CD14-positive monocyte (primary cell): ENCODE data around the gene C20orf204. TPM values are rescaled to one million over a fixed set of nuclear protein-coding genes. Genes with fewer than 3 reads are reported as not detected.

Experiments
- DNase-seq, 3 donors: peaks; one replicate each; pipeline ENCODE4 v3.0.0-alpha.2; 2011 to 2022
- H2AFZ ChIP-seq: 2 replicates; pipeline ENCODE4 v1.6.0; 2012; ENCODE audit warnings: mild to moderate bottlenecking, low read depth, low read length, inconsistent platforms; ENCODE audit not compliant: insufficient read depth, poor library complexity, severe bottlenecking
- H3K27ac ChIP-seq, 2 donors: 1 replicate in 1 of 2; 2 replicates in 1 of 2; pipeline ENCODE4 v1.5.1; 2012 to 2013; ENCODE audit warnings: low read length in 2 of 2, control low read depth in 1 of 2, inconsistent platforms in 1 of 2, low read depth in 1 of 2, mild to moderate bottlenecking in 1 of 2
- H3K27me3 ChIP-seq, 2 donors: one replicate each; pipeline versions ENCODE4 v1.6.0 to v1.6.1; 2011 to 2013; ENCODE audit warnings: low read length in 2 of 2; ENCODE audit not compliant: control insufficient read depth in 2 of 2, insufficient read depth in 2 of 2
- H3K36me3 ChIP-seq, 2 donors: replicated peaks in 1 of 2; 1 replicate in 1 of 2; 2 replicates in 1 of 2; pipeline versions ENCODE4 v1.5.1 to v1.6.1; 2012 to 2013; ENCODE audit warnings: low read length in 2 of 2, control low read depth in 1 of 2, inconsistent platforms in 1 of 2, mild to moderate bottlenecking in 1 of 2; ENCODE audit not compliant: insufficient read depth in 2 of 2, control insufficient read depth in 1 of 2
- H3K4me1 ChIP-seq, 2 donors: 1 replicate in 1 of 2; 2 replicates in 1 of 2; pipeline versions ENCODE4 v1.5.1 to v1.6.1; 2012 to 2013; ENCODE audit warnings: low read length in 2 of 2, control low read depth in 1 of 2, inconsistent platforms in 1 of 2, mild to moderate bottlenecking in 1 of 2, moderate library complexity in 1 of 2; ENCODE audit not compliant: insufficient read depth in 2 of 2, control insufficient read depth in 1 of 2
- H3K4me2 ChIP-seq: replicated peaks from 2 replicates; pipeline ENCODE3; 2012; ENCODE audit warnings: low read length, moderate library complexity, mild to moderate bottlenecking; ENCODE audit not compliant: poor library complexity, severe bottlenecking; ENCODE audit errors: extremely low read depth
- H3K4me3 ChIP-seq, 3 experiments: fragments of 200-600 bp in 1 of 3; sonication (generic) in 1 of 3; replicated peaks in 1 of 3; 1 replicate in 2 of 3; 2 replicates in 1 of 3; pipeline ENCODE4 v1.5.1; 2011 to 2013; ENCODE audit warnings: low read length in 3 of 3, mild to moderate bottlenecking in 3 of 3, control low read depth in 2 of 3, low read depth in 2 of 3, inconsistent platforms in 1 of 3, moderate library complexity in 1 of 3
- H3K79me2 ChIP-seq: 2 replicates; pipeline ENCODE4 v1.6.0; 2012; ENCODE audit warnings: mild to moderate bottlenecking, control low read depth, inconsistent platforms, low read length, moderate library complexity; ENCODE audit not compliant: insufficient read depth
- H3K9ac ChIP-seq: 2 replicates; pipeline ENCODE4 v1.6.0; 2017; ENCODE audit warnings: low read length, mild to moderate bottlenecking; ENCODE audit not compliant: insufficient read depth, poor library complexity, severe bottlenecking
- H3K9me3 ChIP-seq, 2 donors: replicated peaks in 1 of 2; 1 replicate in 1 of 2; 2 replicates in 1 of 2; pipeline versions ENCODE4 v1.5.1 to v1.6.1; 2012 to 2013; ENCODE audit warnings: low read length in 2 of 2, control low read depth in 1 of 2; ENCODE audit not compliant: control insufficient read depth in 1 of 2, insufficient read depth in 1 of 2
- H4K20me1 ChIP-seq: 2 replicates; pipeline ENCODE4 v1.6.0; 2012; ENCODE audit warnings: mild to moderate bottlenecking, low read length, control low read depth, moderate library complexity; ENCODE audit not compliant: insufficient read depth
- H3K27ac Mint-ChIP-seq, 7 donors: one replicate each; pipeline ENCODE4 v1.8.0; 2020; ENCODE audit warnings: mild to moderate bottlenecking in 7 of 7, mixed read lengths in 7 of 7, moderate library complexity in 6 of 7, inconsistent platforms in 2 of 7
- H3K27me3 Mint-ChIP-seq, 3 donors: one replicate each; pipeline ENCODE4 v1.8.0; 2021 to 2022; ENCODE audit warnings: low read depth in 3 of 3, mild to moderate bottlenecking in 3 of 3, mixed read lengths in 3 of 3, moderate library complexity in 3 of 3, inconsistent platforms in 1 of 3
- H3K36me3 Mint-ChIP-seq, 2 donors: one replicate each; pipeline ENCODE4 v1.8.0; 2020; ENCODE audit warnings: mixed read lengths in 2 of 2, inconsistent platforms in 1 of 2, mild to moderate bottlenecking in 1 of 2
- H3K4me1 Mint-ChIP-seq: one replicate; pipeline ENCODE4 v1.8.0; 2020; ENCODE audit warnings: mild to moderate bottlenecking, mixed read lengths
- H3K4me3 Mint-ChIP-seq, 2 donors: one replicate each; pipeline ENCODE4 v1.8.0; 2020; ENCODE audit warnings: mild to moderate bottlenecking in 2 of 2, mixed read lengths in 2 of 2, moderate library complexity in 1 of 2
- H3K9me3 Mint-ChIP-seq, 7 donors: one replicate each; pipeline ENCODE4 v1.8.0; 2020 to 2022; ENCODE audit warnings: mixed read lengths in 7 of 7, mild to moderate bottlenecking in 6 of 7, moderate library complexity in 6 of 7, inconsistent platforms in 2 of 7
- WGBS: methylation state at CpG from one replicate; pipeline ENCODE4 v1.1.5; 2013; ENCODE audit warnings: missing lambda C conversion rate; ENCODE audit not compliant: insufficient coverage; 5-methylcytosine and 5-hydroxymethylcytosine counted together
- intact Hi-C, 2 donors: fragments of 100-400 bp; cut with micrococcal nuclease; formaldehyde crosslinking; loops; one replicate each; pipeline versions ENCODE4 v1.15.0 to v1.15.1; 2023
- polyA plus RNA-seq, 3 donors: library from polyadenylated mRNA; depleted of rRNA in 1 of 3; unstranded in 2 of 3; stranded (reverse) in 1 of 3; fragments of 300-500 nt in 2 of 3; fragments of >200 nt in 1 of 3; fragmentation: Illumina TruSeq in 2 of 3; gene quantifications; 1 replicate in 2 of 3; 2 replicates in 1 of 3; pipeline ENCODE4 v1.2.3, GENCODE V29; 2012 to 2021
- TF ChIP-seq, protein P1 (sequence below): fragments of 200-600 bp; IDR thresholded peaks from one replicate; pipeline ENCODE4 v1.8.0; 2022; ENCODE audit warnings: antibody characterized with exemption, mild to moderate bottlenecking

C20orf204 gene
- polyA plus RNA-seq, 3 donors: 0.20 TPM; not detected in 2

DNA sequence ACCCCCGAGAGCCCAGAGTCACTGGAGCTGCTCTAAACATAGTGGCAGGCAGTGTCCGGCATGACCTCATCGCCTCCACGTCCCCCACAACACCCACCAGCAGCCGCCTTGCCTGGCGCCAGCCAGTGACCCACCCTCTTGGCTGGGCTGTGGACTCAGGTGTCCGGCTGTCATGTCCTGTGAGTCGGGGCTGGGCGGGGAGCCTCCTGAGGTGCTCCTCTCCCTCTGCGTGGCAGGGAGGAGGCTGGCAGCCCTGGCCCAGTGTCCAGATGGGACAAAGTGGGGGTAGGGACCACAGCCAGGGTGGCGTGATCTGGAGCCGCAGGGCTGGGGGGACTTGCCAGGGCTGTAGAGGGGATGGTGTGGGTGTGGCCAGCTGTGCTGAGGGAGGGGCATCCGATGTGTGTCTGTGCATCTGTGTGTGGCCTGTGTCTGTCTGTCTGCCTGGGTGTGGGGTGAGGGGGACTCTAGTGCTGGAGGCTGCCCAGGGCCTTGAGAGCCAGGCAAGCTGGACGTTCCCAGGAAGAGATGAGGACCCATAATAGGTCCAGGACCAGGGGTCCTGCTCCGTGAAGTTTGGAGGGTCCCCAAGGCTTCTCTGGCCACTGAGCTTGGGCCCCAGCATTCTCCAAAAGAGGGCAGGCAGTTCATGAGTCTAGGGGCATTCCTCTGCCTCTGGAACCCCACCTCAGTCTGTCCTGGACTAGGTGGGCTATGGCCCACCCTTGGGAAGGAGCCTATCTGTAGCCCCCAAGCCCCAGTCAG, 15.8 kb downstream of the C20orf204 start:
- no peak overlapping the region for H3K27ac Mint-ChIP-seq
- Histone ChIP-seq H3K9me3 (peaks cover 0 to 14% of the 10 kb centered on the region in 2 donors), H3K9ac (no peak overlapping the region), H3K27me3 (peaks cover 17 to 62% of the 10 kb centered on the region in 2 donors), H3K4me3 (no peak overlapping the region), H4K20me1 (no peaks in the 10 kb centered on the region), H3K27ac (no peak overlapping the region), H3K4me1 (peaks cover 10 to 13% of the 10 kb centered on the region in 2 donors), H3K36me3 (no peaks in the 10 kb centered on the region), H3K4me2 (no peak overlapping the region), H2AFZ (no peak overlapping the region), H3K79me2 (no peaks in the 10 kb centered on the region)
- DNase-seq: no peak
- intact Hi-C loops: no loop called here
- no peak overlapping the region for H3K4me3 Mint-ChIP-seq
- peaks cover 56 to 85% (median 61%) of the 10 kb centered on the region in 3 donors for H3K27me3 Mint-ChIP-seq
- H3K36me3 Mint-ChIP-seq: peaks cover 0 to 3% of the 10 kb centered on the region in 2 donors
- WGBS: 94% methylated on average over 12 of the region's 15 CpGs
- peaks cover 11% of the 10 kb centered on the region for H3K4me1 Mint-ChIP-seq
- TF ChIP-seq, protein P1, sequence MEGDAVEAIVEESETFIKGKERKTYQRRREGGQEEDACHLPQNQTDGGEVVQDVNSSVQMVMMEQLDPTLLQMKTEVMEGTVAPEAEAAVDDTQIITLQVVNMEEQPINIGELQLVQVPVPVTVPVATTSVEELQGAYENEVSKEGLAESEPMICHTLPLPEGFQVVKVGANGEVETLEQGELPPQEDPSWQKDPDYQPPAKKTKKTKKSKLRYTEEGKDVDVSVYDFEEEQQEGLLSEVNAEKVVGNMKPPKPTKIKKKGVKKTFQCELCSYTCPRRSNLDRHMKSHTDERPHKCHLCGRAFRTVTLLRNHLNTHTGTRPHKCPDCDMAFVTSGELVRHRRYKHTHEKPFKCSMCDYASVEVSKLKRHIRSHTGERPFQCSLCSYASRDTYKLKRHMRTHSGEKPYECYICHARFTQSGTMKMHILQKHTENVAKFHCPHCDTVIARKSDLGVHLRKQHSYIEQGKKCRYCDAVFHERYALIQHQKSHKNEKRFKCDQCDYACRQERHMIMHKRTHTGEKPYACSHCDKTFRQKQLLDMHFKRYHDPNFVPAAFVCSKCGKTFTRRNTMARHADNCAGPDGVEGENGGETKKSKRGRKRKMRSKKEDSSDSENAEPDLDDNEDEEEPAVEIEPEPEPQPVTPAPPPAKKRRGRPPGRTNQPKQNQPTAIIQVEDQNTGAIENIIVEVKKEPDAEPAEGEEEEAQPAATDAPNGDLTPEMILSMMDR: no peak
- H3K9me3 Mint-ChIP-seq: peaks cover 0 to 7% (median under 1%) of the 10 kb centered on the region in 7 donors

DNA sequence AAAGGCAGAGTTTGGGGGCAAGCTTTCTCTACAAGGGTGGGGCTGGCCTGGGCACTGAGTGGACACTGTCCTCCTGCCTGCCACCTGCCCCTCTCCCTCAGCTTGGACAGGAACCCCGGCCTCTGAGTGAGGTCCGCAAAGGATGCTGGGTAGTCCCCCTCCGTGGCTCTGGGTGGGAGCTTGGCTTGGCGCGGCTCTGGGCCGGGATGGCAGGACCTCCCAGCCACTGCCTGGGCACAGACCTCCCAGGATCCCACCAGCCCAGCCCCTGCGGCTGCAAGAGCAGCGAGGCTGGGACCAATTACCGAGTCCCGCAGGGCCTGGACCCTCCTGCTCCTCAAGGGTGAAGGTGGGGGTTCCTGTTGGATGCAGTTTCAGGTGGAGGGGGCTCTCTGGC, 16.3 kb downstream of the C20orf204 start:
- Histone ChIP-seq H3K36me3 (no peaks in the 10 kb centered on the region), H3K27ac (no peak overlapping the region), H3K79me2 (no peaks in the 10 kb centered on the region), H3K9me3 (peaks cover 0 to 14% of the 10 kb centered on the region in 2 donors), H3K27me3 (peaks cover 13 to 62% of the 10 kb centered on the region in 2 donors), H2AFZ (no peak overlapping the region), H3K4me3 (no peak overlapping the region), H3K9ac (no peak overlapping the region), H4K20me1 (no peaks in the 10 kb centered on the region), H3K4me2 (no peak overlapping the region), H3K4me1 (peaks cover 10 to 15% of the 10 kb centered on the region in 2 donors)
- Mint-ChIP-seq H3K27me3 (peaks cover 56 to 85% (median 56%) of the 10 kb centered on the region in 3 donors), H3K4me3 (no peak overlapping the region), H3K27ac (no peak overlapping the region), H3K36me3 (peaks cover 0 to 3% of the 10 kb centered on the region in 2 donors), H3K9me3 (peaks cover 0 to 5% (median 0%) of the 10 kb centered on the region in 7 donors), H3K4me1 (peaks cover 16% of the 10 kb centered on the region)
- DNase-seq: no peak
- intact Hi-C loops: no loop called here
- 94% methylated on average over 6 of the region's 10 CpGs for WGBS
- TF ChIP-seq, protein P1: no peak
